Limb (tissue), 2 donors: Measurements from ENCODE around the gene NUP93.
"Not testable (repeated sequence)": the region's sequence is repeated elsewhere in the genome, so short reads cannot be mapped to it uniquely, and the experiment has no call there.

Source experiments
- DNase-seq, 2 donors: peaks; one replicate each; pipeline ENCODE4 v3.0.0-alpha.2; 2016; ENCODE audit errors: extremely low spot score in 2 of 2

The NUP93 gene

DNA sequence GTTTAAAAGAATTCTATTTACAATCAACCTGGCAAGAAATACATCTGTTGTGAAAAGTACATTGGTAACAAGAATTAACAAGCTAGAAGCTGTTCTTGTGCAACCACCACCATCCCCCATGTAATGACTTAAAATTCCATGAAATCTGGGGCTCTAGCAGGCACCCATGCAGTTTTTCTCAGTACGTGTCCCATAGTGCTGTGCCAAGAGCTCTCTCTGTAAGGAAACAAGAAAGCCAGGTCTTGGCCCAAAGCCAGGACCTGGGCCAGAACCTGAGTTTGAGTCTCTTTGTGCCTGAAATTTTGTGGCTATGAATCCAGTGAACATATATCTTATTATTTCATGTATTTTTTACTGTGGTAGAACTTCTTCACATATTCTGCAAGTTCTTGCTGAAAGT, 46.6 kb downstream of the NUP93 start:
- DNase-seq: peak in 1 of 2 donors; percentile 37

GRCh38 chr16:56777001-56777400, 47.1 kb downstream of the NUP93 start:
- DNase-seq: no peak

DNA sequence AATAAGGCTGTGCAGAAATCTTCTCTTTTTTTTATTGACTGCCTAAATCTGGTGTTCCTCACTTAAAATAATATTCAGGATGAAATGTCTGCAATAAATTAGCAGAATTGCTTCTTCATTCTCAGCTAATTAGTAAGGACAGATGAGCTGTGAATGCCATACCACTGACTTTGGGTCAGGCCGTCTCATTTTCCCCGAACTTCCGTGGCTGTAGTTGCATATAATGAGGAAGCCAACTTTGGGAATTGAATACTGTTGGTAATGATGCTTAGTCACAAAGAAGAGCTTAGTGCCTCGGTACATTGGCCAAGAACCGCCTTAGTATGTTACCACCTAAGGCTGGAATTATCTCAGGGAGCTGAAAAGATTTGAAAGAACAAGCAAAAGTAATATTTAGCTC, 47.6 kb downstream of the NUP93 start:
- DNase-seq: no peak

DNA sequence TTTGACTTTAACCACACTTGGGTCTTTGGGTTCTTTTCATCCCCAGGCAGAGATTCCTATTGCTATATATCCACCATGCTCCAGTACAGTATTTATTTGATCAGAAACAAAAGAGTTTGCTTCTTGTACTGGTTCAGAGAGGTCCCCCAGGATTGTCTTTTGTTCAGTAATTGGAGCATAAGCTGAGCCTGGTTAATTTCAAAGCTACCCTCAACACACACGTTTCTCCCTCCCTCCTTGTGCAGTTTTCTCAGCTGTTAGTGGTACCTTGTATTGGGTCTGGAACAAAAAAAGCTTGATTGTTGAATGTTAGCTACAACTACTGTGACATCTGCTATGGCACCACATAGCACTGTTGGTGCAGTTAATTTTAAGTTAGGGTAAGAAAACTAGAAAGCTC, 50.0 kb downstream of the NUP93 start:
- DNase-seq: no peak

DNA sequence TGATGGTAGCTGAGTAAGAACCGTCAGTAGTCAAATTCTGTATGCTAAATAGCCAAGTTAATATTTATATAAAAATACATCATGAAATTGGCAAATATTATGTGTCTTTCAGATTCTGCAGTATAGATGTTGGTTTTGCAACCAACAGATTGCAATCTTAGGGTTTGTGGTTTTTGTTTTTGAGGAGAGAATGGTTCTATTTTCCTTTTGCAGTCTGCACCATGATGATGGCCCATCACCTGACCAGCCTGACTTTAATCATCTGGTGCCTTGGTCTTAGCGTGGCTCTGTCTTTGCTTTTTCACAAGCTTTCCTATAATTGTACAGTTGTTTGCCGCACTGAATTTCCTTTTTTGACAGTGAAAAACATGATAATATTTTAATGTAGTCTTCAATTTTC, 50.7 kb downstream of the NUP93 start:
- no peak for DNase-seq

DNA sequence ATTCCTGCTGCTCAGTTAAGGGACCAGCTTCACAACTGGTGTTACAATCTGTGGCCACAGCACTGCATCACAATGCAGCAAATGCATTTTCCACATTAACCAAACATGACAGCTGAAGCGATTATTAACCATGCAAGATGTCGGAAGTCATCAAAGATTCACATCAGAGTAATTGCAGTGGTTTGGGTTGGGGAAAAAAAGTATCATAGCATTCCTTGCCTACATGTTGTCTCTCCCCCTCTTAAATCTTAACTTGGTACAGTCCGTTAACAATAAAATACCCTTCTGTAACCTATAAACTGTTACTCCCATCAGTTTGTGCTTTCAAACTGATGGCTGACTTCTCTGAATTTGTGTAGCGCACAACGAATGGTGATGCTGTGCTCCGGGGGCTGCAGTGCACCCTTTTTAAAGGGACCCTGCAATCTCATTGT, 51.6 kb downstream of the NUP93 start:
- peak in 1 of 2 donors; percentile 31 for DNase-seq

GRCh38 chr16:56783344-56783743, 53.4 kb downstream of the NUP93 start:
- no peak for DNase-seq

- no peak for DNase-seq
These were observed 55.4 kb downstream of the NUP93 start for GRCh38 chr16:56785317-56785716.

- no peak for DNase-seq
These were observed 57.2 kb downstream of the NUP93 start for GRCh38 chr16:56787167-56787566.

GRCh38 chr16:56788435-56788834, 58.5 kb downstream of the NUP93 start:
- DNase-seq: no peak

DNA sequence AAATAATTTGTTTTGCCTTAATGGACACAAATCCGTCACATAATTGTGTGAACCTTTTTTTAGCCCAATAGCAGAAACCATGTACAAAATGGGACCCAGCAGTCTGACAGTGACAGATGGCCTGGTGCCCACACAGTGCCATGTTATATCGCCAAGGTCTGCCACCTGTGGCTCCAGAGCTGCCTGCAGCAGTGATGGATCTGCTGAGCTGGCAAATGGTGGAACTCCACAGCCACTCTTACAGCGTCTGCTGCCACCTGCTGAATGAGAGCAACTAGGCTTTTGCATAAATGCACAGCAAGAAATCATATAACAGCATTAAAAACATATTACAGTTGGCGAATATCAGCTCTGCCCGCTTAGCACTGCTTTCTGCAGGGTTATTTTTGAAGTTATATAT, 59.4 kb downstream of the NUP93 start:
- DNase-seq: no peak

DNA sequence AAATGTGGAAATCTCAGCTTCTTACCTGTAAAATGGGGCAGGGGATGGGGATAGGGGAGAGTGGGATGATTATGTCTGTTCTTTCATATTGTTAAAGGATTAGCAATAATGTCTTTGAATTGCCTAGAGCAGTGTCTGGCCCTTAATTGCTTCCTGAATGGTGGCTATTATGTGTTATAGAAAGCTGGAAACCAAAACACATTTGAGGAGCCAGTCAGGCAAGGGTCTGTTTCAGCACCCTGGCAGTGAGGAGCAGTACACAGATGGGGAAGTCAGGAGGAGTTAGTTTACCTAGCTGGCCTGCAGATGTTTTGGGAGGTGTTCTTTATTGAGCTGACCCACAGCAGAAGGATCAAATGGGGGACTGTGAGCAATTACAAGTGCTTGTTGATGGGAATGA, 63.0 kb downstream of the NUP93 start:
- DNase-seq: no peak

- DNase-seq: no peak
These were observed 63.6 kb downstream of the NUP93 start for GRCh38 chr16:56793492-56793891.

DNA sequence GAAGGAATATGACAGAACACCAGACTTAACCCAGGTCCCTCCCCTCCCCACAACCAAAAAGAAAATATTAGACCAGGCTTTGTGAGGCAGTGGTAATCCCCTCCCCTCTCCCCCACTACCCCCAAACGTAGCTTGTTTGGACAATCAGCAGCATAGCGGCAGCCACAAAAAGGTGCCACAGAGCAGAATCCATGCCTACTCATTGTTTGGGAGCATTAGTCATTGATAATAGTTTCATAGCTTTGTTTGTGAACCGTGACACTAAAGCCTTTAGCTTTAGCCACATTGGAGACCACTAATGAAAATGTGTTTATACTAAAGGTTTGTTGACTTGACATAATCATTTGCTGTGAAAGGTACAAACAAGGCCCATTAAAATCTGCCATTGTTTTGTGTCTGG, 65.1 kb downstream of the NUP93 start:
- DNase-seq: no peak

DNA sequence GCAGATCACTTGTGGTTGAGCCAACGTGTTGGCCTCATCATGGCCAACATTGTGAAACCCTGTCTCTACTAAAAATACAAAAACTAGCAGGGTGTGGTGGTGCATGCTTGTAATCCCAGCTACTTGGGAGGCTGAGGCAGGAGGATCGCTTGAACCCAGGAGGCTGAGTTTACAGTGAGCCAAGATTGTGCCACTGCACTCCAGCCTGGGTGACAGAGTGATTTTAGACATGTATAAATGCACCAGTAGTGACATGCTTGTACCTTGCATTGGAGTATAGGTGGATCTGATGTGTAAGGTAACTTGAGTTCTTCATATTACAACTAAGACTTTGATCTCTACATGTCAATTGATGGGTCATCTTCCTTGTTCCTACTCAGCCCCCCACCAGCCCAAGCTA, 67.1 kb downstream of the NUP93 start:
- not testable (repeated sequence) for DNase-seq

- DNase-seq: no peak
These were observed 67.9 kb downstream of the NUP93 start for GRCh38 chr16:56797861-56798260.

DNA sequence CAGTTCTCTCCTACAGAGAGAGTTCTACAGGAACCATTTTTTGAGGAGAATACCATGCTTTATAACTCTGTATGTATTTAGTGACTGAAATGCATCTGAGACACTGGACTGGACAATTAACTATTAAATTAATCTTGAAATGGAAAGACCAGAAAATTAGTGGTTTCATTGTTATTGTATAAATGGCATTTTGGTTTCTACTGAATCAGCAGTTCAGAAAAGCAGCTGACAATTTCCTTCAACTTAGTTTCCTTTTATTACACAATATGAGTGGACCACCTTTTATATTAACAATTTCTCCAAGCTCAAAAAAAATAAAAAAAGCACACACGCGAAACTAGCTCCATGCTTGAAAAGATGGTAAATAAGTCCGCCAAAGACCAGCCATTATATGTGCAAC, 69.0 kb downstream of the NUP93 start:
- DNase-seq: no peak

DNA sequence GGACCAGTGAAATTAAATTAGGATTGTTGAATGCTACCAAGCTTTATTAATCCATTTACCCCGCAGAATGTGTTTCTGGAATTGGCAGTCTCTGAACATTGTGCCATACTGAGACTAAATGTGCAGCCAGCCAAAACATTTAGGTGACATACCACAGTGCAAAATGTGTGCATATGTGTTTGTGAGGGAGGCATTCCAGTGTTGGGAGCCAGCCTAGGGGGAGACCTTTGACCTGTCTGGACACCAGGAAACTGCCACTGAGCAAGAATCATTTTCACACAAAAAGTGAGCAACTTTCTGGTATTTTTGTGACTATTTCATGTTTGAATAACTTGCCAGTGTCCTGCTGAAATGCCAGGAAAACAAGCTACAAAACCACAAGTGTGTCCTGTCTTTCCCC, 70.4 kb downstream of the NUP93 start:
- DNase-seq: no peak

GRCh38 chr16:56801762-56802161, 71.8 kb downstream of the NUP93 start:
- no peak for DNase-seq

- no peak for DNase-seq
These were observed 77.2 kb downstream of the NUP93 start for GRCh38 chr16:56807011-56807675.

GRCh38 chr16:56807676-56808067, 77.7 kb downstream of the NUP93 start:
- not testable (repeated sequence) for DNase-seq

DNA sequence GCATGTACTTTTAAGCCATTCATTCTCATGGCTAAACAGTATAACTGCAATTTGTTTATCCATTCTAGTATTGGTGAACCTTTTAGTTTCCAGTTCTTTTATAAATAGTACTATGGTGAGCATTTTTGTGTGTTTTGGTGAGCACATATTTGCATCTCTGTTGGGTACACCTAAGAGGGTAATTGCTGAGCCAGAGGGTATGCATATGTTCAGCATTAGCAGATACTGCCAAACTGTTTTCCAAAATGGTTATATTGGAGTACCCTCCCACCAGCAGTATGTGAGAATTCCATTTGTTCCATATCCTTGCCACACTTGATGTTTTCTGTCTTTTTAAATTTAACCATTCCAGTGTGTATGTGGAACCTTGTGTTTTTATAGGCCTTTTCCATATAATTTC, 81.0 kb downstream of the NUP93 start:
- no peak for DNase-seq

GRCh38 chr16:56811602-56812001, 81.7 kb downstream of the NUP93 start:
- DNase-seq: not testable (repeated sequence)

- no peak for DNase-seq
These were observed 83.0 kb downstream of the NUP93 start for GRCh38 chr16:56812884-56813283.
